IPS-15b (cell line): ENCODE results near the gene CLIP2.
"Not testable (repeated sequence)": the region's sequence is repeated elsewhere in the genome, so short reads cannot be mapped to it uniquely, and the experiment has no call there.

Source experiments
- H3K27me3 ChIP-seq: one replicate; pipeline ENCODE4 v1.6.1; 2013; ENCODE audit warnings: low read length; ENCODE audit not compliant: control insufficient read depth, insufficient read depth
- H3K36me3 ChIP-seq: one replicate; pipeline ENCODE4 v1.6.1; 2013; ENCODE audit warnings: low read length; ENCODE audit not compliant: control insufficient read depth, insufficient read depth
- H3K4me1 ChIP-seq: one replicate; pipeline ENCODE4 v1.6.1; 2013; ENCODE audit warnings: mild to moderate bottlenecking, low read length; ENCODE audit not compliant: control insufficient read depth, insufficient read depth
- H3K4me3 ChIP-seq: one replicate; pipeline ENCODE4 v1.5.1; 2013; ENCODE audit warnings: low read depth, low read length
- H3K9ac ChIP-seq: one replicate; pipeline ENCODE4 v1.6.1; 2013; ENCODE audit warnings: low read depth, mild to moderate bottlenecking, low read length
- H3K9me3 ChIP-seq: one replicate; pipeline ENCODE4 v1.6.1; 2013; ENCODE audit warnings: mild to moderate bottlenecking, low read length; ENCODE audit not compliant: control insufficient read depth, insufficient read depth

The CLIP2 gene

GRCh38 chr7:74404741-74405140, 115.5 kb downstream of the CLIP2 start:
- Histone ChIP-seq H3K27me3 (no peaks in the 10 kb centered on the region), H3K4me3 (no peak overlapping the region), H3K9ac (no peak overlapping the region), H3K4me1 (no peaks in the 10 kb centered on the region), H3K9me3 (no peaks in the 10 kb centered on the region), H3K36me3 (peaks cover 25% of the 10 kb centered on the region)

- H3K9ac ChIP-seq, result no peak overlapping the region
These were observed 116.1 kb downstream of the CLIP2 start for GRCh38 chr7:74405191-74405898.

GRCh38 chr7:74405899-74406512, 116.8 kb downstream of the CLIP2 start:
- Histone ChIP-seq H3K4me1 (no peaks in the 10 kb centered on the region), H3K9me3 (no peaks in the 10 kb centered on the region), H3K27me3 (no peaks in the 10 kb centered on the region), H3K4me3 (no peak overlapping the region), H3K9ac (no peak overlapping the region), H3K36me3 (peaks cover 16% of the 10 kb centered on the region)

More at GRCh38 chr7:74405191-74405898, 116.1 kb downstream of the CLIP2 start:
- Histone ChIP-seq H3K4me1 (no peaks in the 10 kb centered on the region), H3K9me3 (no peaks in the 10 kb centered on the region), H3K4me3 (no peak overlapping the region), H3K27me3 (no peaks in the 10 kb centered on the region), H3K36me3 (peaks cover 22% of the 10 kb centered on the region)

GRCh38 chr7:74407958-74408357, 118.8 kb downstream of the CLIP2 start:
- H3K4me1 ChIP-seq, result no peaks in the 10 kb centered on the region
- no peak overlapping the region for H3K9ac ChIP-seq
- H3K36me3 ChIP-seq, result peaks cover 13% of the 10 kb centered on the region
- H3K4me3 ChIP-seq, result no peak overlapping the region
- no peaks in the 10 kb centered on the region for H3K9me3 ChIP-seq
- no peaks in the 10 kb centered on the region for H3K27me3 ChIP-seq

- Histone ChIP-seq H3K36me3 (peaks cover 3% of the 10 kb centered on the region), H3K9me3 (no peaks in the 10 kb centered on the region), H3K4me1 (no peaks in the 10 kb centered on the region), H3K4me3 (no peak overlapping the region), H3K9ac (no peak overlapping the region), H3K27me3 (no peaks in the 10 kb centered on the region)
These were observed 120.4 kb downstream of the CLIP2 start for GRCh38 chr7:74409571-74409970.

- no peaks in the 10 kb centered on the region for H3K9me3 ChIP-seq
- no peaks in the 10 kb centered on the region for H3K36me3 ChIP-seq
- H3K27me3 ChIP-seq, result no peaks in the 10 kb centered on the region
- no peak overlapping the region for H3K4me3 ChIP-seq
- H3K9ac ChIP-seq, result no peak overlapping the region
- no peaks in the 10 kb centered on the region for H3K4me1 ChIP-seq
These were observed 121.6 kb downstream of the CLIP2 start for GRCh38 chr7:74410772-74411171.

- H3K9me3 ChIP-seq, H3K27me3 ChIP-seq, H3K4me1 ChIP-seq, H3K36me3 ChIP-seq, H3K9ac ChIP-seq, H3K4me3 ChIP-seq: not testable (repeated sequence)
These were observed 122.4 kb downstream of the CLIP2 start for GRCh38 chr7:74411571-74411970.

- Histone ChIP-seq H3K4me3 (no peak overlapping the region), H3K9me3 (no peaks in the 10 kb centered on the region), H3K9ac (no peak overlapping the region), H3K4me1 (no peaks in the 10 kb centered on the region), H3K36me3 (no peaks in the 10 kb centered on the region), H3K27me3 (no peaks in the 10 kb centered on the region)
These were observed 122.8 kb downstream of the CLIP2 start for GRCh38 chr7:74412056-74412455.

DNA sequence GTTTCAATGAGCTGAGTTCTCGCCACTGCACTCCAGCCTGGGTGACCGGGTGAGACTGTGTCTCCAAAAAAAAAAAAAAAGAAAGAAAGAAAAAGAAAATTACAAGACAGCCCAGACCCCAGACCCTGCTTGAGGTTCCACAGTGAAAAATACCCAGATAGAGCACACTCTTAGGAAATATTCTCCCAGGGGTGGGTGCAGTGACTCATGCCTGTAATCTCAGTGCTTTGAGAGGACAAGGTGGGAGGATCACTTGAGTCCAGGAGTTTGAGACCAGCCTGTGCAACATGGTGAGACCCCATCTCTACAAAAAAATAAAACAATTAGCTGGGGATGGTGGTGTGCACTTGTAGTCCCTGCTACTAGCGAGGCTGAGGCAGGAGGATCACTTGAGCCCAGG, 123.4 kb downstream of the CLIP2 start:
- Histone ChIP-seq H3K9me3 (no peaks in the 10 kb centered on the region), H3K36me3 (no peaks in the 10 kb centered on the region), H3K4me3 (no peak overlapping the region), H3K4me1 (no peaks in the 10 kb centered on the region), H3K27me3 (no peaks in the 10 kb centered on the region), H3K9ac (no peak overlapping the region)

- not testable (repeated sequence) for H3K27me3 ChIP-seq, H3K36me3 ChIP-seq, H3K9ac ChIP-seq, H3K9me3 ChIP-seq, H3K4me3 ChIP-seq, H3K4me1 ChIP-seq
These were observed 125.6 kb downstream of the CLIP2 start for GRCh38 chr7:74414595-74415333.

- Histone ChIP-seq H3K9me3 (no peaks in the 10 kb centered on the region), H3K4me3 (no peak overlapping the region), H3K36me3 (no peaks in the 10 kb centered on the region), H3K4me1 (no peaks in the 10 kb centered on the region), H3K27me3 (no peaks in the 10 kb centered on the region), H3K9ac (no peak overlapping the region)
These were observed 128.3 kb downstream of the CLIP2 start for GRCh38 chr7:74417419-74417971.
